DMS79 treated with DMSO at 0.1 percent for 48 hours (cell line): ENCODE results near the gene TXNDC15.

ENCODE experiments used
- DNase-seq: peaks from one replicate; lab custom pipeline; 2025; lab: John Stamatoyannopoulos, UW

TXNDC15 gene

DNA sequence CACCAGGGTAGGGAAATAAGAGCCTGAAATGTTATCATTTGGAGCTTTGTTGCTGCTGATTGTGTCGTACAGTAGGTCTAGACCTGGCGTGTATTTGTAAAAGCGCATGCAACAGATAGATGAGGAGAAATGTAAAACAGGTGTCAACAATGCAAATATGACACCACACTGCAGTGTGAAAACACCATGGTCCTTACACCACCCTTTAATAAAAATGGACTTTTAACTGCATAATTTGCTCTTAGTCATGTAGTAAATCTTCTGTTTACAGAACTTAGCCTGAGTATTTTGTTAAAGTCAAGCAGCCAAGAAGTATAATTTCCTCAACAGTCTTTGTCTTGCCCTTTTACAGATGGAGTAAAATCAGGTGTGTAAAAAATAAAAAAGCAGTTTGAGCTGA, 44.7 kb downstream of the TXNDC15 start:
- no peak for DNase-seq

GRCh38 chr5:134920848-134921575, 46.8 kb downstream of the TXNDC15 start:
- DNase-seq = peak; percentile 49

GRCh38 chr5:134932508-134932907, 58.3 kb downstream of the TXNDC15 start:
- DNase-seq = no peak

DNA sequence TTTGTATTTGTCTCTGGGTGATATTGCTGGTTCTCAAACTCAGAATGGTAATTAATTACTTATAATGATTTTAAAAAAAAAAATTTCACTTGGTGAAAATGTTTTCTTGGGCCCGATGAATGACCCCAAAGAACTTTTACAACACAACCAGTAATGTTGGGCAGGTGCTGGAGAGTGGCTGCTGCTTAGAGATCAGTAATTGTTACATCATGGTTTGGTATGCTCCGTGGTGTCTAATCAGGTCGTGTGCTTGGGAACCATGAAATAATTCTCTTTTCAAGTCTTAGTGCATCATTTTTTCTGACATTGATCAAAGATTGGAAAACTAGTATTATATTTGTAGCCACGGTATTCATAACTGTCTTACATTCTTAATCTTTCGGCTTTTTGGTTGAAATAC, 60.0 kb downstream of the TXNDC15 start:
- no peak for DNase-seq

- peak; percentile 39 for DNase-seq
Observed at GRCh38 chr5:134935711-134936602, 61.8 kb downstream of the TXNDC15 start.

- no peak for DNase-seq
Observed at GRCh38 chr5:134937526-134937925, 63.4 kb downstream of the TXNDC15 start.

GRCh38 chr5:134938030-134938429, 63.9 kb downstream of the TXNDC15 start:
- DNase-seq = no peak

GRCh38 chr5:134939500-134939899, 65.3 kb downstream of the TXNDC15 start:
- no peak for DNase-seq

- DNase-seq = peak; percentile 39
Observed at GRCh38 chr5:134943547-134943946, 69.4 kb downstream of the TXNDC15 start.

DNA sequence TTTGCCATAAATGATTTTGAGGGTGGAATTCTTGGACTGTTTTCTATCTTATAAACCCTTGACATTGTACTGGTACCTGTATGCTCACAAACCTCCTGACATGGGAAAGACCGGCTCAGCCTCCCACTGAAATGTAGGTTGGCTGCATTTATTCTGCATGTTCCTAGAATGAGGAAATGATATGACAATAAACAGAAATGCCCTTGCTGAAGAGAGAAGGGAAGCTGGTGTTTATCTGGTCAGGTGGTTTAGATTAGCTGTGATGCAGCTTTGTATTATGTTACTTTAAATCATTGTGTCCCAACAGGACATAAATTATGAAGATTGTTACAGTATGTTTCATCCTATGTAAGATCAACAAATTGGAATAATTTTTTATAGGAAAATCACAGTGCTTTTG, 70.5 kb downstream of the TXNDC15 start:
- DNase-seq = no peak

- peak; percentile 3 for DNase-seq
Observed at GRCh38 chr5:134945041-134945440, 70.9 kb downstream of the TXNDC15 start.

DNA sequence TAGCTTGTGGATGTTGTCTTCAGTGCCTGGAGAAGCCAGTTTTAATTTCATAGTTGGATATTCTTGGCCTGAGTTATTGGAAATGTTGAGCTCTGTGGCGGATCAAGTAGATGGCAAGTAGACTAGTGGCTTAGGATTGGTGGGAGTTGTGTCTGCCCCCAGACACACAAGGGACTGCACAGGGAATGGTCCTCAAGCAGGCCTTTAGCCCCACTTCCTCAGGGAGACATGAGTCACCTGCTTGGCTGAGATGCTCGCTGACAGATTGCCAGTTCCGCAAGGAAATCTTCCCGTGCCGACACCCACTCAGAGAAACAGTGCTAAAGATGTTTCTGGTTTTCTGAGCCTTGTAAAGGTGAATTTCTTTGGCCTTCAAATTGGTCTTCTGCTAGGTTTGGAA, 74.7 kb downstream of the TXNDC15 start:
- no peak for DNase-seq

- DNase-seq = no peak
Observed at GRCh38 chr5:134949316-134949715, 75.1 kb downstream of the TXNDC15 start.
